ENCODE data around the gene LRFN4.

GRCh38 chr11:66858186-66858938, 1.5 kb downstream of the LRFN4 start:
- TF ChIP-seq ZNF274 (IDR thresholded peaks at IDR 0.05; ENCODE audit: low read depth, low read length) (no peak), YY1 (IDR thresholded peaks at IDR 0.05; ENCODE audit: insufficient read depth, insufficient read length) (no peak), SUZ12 (IDR thresholded peaks at IDR 0.05; ENCODE audit: extremely low read depth, insufficient read depth, insufficient read length) (no peak)
